Activated CD4-positive, alpha-beta T cell treated with anti-CD3 and anti-CD28 coated beads, Interleukin-2, amount 50 U/mL, for 48 hours (primary cell): ENCODE results near the gene NTSR2.

ENCODE experiments used
- DNase-seq, 2 experiments: peaks; one replicate each; pipeline ENCODE4 v3.0.0-alpha.2; 2020

The NTSR2 gene

DNA sequence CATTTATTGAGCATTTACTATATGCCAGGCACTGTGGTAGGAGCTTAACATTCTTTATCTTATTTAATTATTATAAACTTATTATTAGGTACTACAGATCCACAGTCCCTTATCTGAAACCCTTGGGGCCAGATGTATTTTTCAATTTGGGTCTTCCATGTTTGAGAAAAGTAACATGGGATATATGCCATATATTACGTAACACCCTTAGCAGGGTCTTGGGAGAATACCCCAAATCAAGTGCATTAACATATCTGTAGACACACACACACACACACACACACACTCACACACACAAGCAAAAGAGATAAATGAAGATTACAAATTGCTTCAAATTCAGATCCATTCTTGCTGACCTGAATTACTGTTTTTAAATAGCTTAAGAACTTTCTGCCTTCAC lies 13.7 kb downstream of the NTSR2 start:
- DNase-seq: no peak

DNA sequence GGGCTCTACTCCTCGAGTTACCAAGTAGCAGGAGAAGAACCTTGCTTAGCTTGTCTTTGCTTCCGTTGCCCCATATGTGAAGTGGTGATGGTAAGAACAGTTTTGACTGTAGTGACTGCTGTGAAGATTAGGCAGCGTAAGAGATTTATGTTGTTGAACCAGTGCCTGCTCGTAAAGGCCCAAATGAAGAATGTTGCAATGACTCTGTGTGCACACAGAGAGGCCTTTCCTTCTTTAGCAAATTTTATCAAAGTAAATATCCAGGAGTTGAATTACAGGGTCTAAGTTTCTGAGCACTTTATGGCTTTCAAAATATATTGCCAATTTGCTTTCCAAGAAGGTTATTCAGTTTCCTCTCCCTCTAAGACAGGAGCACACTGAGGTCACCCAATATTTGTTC lies 14.5 kb downstream of the NTSR2 start:
- DNase-seq: no peak

DNA sequence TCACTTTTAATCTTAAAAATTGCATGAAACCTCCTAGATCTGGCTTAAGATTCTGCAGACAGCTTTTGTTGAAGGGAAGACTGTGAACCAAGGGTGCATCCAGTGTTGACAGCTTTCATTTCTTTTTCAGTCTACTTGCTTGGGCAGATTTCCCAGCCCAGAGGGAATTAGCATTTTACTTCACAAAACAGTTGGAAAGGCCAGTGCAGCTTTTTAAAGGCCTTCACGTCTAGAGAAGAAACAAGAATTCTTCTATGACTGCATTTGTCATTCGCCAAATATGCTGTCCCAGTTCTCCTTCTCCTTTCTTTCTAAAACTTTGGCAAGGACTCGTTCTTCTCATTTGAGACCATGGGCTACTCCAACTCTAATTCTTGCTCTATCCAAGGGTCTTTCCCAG lies 17.4 kb downstream of the NTSR2 start:
- DNase-seq: no peak

DNA sequence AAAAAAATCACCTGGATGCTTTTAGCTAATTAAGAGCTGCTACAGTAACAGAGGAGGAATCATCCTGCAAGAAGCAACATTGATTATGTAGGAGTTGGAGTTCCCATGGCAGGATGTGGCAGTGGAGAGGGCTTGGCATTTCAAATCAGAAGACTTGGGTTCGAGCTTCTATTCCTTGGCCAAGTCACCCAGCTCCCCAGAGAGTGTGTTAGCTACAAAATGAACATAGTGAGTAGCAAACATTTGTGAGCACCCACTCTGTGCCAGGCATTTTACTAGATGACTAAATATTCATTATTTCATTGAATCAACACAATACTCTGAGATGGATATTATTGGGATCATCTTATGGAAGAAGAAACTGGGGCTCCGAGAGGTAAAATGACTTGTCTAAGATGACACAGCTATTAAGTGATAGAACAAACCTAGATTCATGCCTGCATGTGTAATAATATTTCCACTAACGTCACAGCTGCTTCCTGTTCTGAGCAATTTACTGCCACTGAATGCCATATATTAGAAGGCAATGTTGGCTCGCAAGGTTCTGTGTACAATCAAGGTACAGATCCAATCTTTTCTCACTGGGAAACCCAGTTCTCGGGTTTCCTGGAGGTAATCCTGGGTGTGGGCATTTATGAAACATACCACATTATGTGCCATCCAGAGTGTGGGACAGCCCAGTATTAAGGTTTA lies 18.0 kb downstream of the NTSR2 start:
- DNase-seq: no peak

DNA sequence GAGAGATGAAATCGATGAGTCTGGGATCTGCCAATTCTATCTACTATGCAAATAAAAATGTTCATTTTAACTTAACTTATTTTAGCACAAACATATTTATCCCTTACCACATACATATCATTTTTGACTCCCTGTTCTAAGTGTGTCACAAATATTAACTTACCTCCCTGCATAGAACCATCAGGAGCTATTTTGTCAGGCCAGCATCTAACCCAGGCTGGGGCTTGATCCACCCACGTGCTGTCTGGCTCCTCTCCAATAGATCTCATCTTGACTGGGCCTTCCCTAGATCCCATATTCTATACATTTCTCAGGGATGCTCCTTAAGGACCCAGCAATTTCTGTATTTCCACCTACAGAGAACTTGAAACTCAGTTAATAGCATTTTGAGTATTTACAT lies 20.9 kb downstream of the NTSR2 start:
- no peak for DNase-seq

DNA sequence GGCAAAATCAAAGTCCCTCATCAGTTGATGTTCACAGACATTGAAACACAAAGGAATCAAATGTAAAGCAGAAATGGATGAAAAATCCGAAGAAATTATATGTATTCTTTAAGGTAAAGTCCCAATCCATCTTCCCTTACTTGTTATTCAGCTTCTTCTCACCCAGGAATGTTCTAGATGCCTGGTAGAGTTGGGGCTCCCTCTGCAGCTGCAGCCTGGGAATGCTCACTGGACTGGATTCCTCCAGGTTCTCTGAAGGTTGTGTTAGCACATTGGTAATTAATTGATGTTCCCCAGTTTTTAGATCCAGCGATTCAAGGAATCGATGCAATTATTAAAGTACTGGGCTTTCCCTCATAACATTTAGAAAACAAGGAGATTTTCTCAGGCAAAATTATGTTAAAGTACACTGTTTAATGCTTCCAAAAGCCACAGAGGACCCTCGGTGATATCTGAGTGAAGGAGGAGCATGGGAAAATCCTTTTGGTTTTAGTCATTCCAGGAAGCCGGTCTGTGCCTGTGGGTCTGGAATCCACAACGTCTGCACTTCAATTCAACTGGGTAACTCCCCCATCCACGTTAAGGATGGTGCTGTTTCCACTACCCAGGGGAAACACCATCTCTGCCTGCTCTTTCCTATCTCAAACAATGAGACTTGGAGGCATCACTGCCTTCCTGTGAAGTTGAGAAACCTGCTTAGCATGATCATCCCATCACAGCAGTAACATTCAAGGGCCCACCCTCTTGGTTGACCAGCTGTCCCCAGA lies 22.0 kb downstream of the NTSR2 start:
- DNase-seq: no peak

DNA sequence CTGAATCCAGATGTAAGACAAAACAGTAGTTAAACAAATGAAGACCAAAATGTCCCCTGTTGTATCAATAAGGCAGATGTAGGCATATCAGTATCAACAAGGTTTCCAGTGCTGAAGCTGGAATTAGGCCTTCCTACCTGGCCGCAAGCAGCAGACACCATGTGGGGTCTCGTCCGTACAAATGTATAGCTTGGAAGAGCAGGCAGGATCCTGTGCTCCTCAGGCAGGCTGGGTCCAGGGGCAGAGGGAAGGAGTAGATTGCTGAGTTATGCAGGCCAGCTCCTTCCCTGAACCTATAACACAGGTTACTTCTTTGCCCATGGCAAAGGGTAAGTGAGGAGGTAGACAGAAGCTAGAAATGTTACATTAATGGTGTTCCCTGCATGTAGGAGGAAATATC lies 23.5 kb downstream of the NTSR2 start:
- no peak for DNase-seq

DNA sequence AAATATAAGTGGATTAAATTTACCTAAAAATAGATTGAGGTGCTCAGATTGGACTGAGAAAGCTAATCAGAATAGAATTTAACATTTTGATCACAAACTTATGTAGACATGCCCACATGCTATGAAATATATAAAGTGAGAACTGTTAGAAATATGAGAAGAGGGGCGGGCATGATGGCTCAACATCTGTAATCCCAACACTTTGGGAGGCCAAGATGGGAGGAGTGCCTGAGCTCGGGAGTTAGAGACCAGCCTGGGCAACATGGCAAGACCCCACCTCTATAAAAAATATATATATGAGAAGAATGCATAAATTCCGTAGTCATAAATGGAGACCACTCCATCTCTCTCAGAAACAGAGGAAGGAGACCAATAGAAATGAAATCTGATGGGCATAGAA lies 25.7 kb downstream of the NTSR2 start:
- no peak for DNase-seq

DNA sequence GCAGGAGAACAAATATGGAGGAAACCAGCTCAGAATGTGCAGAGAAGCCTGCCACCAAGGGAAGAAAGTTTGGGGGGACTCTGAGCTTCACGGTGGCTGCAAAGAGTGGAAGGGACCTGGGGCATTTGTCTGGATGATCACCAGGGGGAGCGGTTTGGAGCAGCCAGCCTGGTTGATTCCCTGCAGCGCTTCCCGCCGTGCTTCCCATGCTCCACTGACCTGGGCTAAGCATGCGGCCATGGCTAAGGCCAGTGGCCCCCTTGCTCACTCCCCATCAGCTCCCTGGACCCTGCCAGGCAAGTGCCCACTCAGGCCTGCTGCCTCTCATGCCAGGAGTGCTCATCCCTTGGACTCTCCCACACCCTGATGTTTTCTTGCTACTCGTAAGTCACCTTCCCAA lies 27.0 kb downstream of the NTSR2 start:
- no peak for DNase-seq

DNA sequence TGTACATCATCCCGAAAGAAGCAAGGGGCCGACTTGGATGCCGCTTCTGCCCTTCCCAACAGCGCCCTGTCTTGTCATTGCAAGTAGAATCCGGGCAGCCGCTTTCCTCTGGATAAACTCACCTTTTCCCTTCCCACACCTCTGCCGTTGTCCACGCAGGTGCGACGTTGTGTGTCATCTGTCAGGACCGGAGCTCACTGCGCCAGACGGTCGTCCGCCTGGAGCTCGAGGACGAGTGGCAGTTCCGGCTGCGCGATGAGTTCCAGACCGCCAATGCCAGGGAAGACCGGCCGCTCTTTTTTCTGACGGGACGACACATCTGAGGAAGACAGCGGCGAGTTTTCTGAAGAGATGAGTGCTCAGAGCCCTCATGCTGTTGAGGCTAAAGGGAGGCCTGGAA lies 29.9 kb downstream of the NTSR2 start:
- no peak for DNase-seq

DNA sequence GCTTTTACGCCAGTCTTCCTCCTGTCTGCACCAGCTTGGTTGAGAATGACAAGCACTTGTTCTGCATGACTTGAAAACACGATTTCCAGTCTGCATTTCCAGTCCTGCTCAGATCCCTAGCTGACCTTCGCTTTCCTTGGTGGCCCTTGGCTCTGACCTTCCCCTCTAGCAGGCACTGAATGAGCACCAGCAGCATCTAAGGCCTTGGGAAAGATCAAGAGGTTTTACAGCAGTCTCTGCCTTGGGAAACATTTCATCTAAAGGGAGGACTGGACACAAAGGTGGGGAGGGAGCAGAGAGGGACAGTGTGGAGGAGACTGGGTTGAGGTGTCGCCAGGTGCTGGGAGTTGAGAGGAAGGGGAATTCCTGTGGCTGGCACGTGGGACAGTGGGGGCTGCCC lies 30.5 kb downstream of the NTSR2 start:
- no peak for DNase-seq

DNA sequence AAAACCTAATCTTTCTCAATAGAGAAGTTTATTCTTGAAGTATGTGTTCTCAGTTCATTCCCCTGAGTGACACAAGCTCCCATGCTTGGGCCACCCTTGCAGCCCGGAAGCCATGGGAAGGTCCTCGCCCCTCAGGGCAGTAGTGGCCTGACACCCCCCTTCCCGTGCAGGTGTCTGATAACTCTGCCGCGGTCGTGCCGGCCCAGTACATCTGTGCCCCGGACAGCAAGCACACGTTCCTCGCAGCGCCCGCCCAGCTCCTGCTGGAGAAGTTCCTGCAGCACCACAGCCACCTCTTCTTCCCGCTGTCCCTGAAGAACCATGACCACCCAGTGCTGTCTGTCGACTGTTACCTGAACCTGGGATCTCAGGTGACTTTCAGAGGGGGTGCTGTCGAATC lies 32.4 kb downstream of the NTSR2 start:
- DNase-seq: no peak

DNA sequence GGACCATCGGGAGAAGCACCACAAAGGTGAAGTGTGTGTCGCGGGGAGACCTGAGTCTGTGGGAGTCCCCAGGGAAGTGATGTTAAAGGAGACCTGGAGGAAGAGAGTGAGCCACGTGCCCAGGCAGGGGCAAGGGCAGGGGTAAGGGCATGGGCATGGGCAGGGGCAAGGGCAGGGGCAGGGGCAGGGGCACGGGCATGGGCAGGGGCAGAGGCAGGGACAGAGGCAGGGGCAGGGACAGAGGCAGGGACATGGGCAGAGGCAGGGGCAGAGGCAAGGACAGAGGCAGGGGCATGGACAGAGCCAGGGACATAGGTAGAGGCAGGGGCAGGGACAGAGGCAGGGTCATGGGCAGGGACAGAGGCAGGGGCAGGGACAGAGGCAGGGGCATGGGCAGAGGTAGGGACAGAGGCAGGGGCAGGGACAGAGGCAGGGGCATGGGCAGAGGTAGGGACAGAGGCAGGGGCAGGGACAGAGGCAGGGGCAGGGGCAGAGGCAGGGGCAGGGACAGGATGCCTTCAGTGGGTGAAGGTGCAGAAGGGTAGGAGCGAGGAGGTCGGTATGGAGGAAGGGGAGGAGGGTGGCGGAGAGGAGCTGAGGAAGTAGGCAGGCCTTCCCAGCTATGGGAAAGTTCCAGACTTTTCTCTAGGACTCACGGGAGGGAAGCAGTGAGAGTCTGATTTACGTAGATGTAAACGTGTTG lies 33.3 kb downstream of the NTSR2 start:
- no peak for DNase-seq

DNA sequence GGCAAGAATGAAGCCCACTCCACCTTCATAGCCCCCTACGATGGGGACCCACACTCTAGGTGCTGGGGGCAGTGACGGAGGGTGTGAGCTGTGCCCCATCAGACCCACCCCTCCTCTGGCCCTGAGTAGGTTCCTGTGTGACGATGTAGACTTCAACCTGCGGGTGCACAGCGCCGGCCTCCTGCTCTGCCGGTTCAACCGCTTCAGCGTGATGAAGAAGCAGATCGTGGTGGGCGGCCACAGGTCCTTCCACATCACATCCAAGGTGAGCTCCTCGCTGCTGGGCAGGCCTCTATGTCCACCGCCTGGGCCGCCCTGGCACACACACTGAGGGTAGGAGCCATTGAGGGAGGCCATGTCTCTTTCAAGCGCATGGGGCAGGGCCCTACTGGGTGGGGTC lies 34.9 kb downstream of the NTSR2 start:
- DNase-seq: no peak

DNA sequence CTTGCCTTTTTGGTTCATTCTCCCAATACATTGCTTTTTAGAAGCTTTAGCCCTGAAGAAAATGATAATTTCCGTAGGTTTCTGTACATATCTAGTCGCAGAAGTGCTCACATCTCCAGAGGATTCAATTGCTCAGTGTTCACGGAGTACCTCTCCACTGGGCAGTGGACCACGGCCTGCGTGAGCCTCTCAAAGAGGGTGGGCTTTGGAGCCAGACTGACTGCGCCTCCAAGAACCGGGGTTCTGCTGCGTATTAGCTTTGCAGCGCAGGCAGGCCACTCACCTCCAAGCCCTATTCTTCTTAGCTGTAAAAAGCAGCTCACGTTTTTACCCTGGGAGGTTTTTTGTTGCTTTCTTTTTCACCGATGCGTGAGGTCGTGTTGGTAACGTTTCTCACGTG lies 35.4 kb downstream of the NTSR2 start:
- DNase-seq: no peak

DNA sequence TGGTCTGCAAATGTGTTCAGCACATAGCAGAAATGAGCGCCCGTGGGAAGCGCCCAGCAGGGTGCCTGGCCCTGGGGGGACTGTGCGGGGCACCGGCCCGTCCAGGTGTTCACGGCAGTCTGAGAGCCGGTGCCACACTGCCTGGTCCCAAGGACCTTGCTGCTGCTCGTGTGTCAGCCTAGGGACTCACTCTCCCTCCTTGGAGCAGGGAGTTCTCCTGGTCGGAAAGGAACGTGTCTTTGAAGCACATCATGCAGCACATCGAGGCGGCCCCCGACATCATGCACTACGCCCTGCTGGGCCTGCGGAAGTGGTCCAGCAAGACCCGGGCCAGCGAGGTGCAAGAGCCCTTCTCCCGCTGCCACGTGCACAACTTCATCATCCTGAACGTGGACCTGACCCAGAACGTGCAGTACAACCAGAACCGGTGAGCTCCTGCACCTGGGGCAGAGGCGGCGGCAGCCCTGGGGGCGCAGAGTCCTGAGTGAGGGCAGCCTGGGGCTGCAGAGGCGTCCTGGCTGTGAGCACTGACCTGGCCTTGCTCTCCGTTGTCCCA lies 36.0 kb downstream of the NTSR2 start:
- DNase-seq: no peak

DNA sequence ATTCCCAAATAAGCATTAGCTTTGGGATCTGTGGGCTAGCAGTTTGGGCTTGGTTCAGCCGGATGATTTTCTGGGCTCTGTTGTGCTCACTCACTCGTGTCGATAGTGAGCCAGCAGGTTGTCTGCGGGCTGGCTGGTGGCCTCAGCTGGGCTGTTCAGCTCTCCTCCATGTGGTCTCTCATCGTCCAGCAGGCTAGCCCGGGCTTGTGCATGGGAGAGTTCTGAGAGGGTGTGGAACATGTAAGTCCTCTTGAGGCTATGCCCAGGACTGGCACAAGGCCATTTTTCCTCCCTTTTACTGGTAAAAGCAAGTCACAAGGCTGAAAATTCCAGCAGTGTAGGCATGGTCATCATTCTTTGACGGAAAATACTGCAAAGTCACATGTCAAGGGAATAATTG lies 38.5 kb downstream of the NTSR2 start:
- no peak for DNase-seq

DNA sequence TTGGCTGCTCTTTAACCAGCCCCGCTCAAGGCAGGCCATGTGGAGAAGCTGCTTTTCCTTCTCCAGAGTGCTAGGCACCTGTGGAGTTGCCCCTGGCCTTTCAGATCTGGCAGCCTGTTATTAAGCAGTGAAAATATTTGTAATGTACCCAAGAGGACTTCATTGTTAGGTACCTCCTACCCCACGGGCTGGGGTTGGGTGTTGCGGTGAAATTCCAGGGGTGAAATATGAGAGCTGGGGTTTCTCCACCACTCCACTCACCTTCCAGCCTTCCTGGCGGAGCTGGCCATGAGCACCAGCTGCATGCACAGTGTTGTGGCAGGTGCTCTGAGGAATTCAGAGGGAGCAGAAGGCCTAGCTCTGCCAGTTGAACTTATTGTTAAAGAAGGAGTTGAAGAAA lies 39.1 kb downstream of the NTSR2 start:
- no peak for DNase-seq

DNA sequence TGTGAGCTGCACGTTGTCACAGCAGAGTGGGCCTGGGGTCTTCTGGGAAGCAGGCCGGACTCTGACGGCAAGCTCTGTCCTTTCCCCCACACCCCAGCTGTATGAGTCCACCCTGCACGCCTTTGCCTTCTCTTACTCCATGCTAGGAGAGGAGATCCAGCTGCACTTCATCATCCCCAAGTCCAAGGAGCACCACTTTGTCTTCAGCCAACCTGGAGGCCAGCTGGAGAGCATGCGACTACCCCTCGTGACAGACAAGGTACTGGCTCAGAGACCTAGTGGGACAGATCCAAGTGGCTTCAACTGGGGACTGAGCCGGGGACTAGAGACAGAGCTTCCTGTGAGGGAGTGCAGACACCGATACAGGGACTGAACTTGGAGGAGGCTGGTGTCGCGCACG lies 40.1 kb downstream of the NTSR2 start:
- no peak for DNase-seq

DNA sequence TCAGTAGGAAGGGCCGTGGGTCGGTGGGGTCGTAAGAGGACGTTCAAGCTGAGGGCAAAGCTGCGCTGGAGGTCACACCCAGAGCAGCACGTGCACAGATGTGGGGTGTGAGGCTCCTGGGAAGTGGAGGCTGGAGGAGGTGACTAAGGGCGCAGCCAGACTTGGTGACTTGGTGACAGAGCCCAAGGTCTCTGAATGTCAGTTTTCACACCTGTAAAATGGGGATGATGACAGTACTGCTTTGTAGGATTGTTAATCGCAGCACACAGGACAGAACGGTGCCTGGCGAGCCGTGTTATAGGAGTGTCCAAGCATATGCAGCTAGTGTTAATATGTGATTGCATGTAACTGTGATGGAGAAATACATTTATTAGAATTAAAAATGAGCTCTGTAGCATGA lies 40.8 kb downstream of the NTSR2 start:
- DNase-seq: no peak

DNA sequence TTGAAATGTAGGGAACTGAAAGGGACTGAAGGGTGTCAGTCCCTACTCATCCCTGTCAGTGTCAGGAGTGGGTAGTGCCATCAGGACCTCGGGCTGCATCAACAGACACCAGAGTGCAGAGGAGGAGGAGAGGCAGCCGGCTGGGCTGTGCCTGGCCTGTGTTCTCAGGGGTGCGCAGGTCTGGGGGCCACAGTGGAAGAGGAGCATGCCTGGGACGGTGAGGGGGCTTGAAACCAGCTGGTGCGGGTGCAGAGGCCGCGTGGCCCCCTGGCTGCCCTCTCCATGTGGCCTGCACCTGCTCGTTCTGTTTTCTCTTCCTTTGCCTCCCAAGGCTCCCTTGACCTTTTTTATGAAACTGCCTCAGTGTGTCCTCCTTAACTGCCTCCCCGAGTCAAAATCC lies 41.3 kb downstream of the NTSR2 start:
- DNase-seq: no peak

DNA sequence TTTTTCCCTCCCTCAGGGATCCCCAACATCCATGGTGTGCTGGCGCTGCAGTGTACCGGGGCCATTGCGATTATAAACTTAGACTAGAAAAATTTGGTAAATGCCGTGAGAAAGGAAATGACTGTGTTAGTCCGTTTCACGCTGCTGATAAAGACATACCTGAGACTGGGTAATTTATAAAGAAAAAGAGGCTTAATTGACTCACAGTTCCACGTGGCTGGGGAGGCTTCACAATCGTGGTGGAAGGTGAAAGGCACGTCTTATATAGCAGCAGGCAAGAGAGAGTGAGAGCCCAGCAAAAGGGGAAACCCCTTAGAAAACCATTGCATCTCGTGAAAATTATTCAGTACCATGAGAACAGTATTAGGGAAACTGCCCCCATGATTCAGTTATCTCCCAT lies 44.3 kb downstream of the NTSR2 start:
- DNase-seq: no peak

DNA sequence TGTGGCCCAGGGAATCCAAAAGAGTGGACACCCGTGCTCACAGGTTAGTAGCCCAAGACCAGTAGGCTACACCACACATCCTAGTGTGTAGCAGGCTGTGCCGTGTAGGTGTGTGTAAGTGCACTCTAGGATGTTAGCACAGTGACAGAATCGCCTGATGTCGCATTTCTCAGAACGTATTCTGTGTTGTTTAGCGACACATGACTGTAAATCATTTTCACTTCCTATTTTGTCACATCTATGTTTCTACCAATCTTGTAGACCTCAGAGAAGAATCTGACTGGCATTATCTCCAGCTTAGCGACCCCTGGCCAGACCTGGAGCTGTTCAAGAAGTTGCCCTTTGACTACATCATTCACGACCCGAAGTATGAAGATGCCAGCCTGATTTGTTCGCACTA lies 45.1 kb downstream of the NTSR2 start:
- DNase-seq: no peak

DNA sequence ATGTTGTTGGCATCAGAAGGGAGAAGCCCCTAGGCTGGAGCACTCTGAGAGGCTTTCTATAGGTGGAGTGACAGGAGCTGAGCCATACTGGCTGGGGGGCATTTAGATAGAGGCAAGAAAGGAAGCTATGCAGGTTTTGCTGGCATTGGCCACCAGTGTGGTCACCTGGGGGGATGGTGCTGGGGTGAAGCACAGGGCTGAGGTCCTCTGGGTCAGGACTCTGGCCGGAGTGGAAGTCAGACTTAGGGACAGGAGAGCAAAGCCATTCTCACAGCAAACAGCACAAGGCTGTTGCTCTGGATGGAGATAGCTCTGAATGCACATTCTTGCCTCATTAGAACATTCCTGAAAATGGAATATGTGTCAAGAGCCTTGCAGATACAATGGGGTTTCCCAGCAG lies 47.4 kb downstream of the NTSR2 start:
- no peak for DNase-seq
